ENCODE results near the gene TRIM36.

Gene TRIM36

GRCh38 chr5:115160975-115161475 is 8.7 kb downstream of the TRIM36 start:
- DNase-seq, result no peak

- no peak for DNase-seq
Observed at GRCh38 chr5:115151208-115151805, 18.4 kb downstream of the TRIM36 start.

DNA sequence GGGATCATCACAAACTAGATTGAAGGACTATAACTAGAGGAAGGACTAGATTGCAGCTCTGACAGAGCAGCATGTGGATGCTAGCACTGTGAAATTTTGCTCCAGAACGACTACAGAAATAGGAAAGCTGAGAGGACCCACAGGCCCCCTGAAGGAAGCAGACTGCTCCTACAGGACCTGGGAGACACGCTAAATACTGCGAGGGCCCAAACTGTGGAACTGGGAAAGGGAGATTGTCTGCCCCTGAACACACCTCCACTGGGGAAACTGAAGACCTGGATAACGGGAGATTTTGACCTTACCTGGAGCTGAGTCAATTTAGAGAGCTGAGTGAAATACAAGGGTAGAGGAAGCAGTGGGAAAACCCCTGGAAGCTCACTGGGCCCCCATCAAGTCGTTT is 19.2 kb downstream of the TRIM36 start:
- no peak for DNase-seq

DNA sequence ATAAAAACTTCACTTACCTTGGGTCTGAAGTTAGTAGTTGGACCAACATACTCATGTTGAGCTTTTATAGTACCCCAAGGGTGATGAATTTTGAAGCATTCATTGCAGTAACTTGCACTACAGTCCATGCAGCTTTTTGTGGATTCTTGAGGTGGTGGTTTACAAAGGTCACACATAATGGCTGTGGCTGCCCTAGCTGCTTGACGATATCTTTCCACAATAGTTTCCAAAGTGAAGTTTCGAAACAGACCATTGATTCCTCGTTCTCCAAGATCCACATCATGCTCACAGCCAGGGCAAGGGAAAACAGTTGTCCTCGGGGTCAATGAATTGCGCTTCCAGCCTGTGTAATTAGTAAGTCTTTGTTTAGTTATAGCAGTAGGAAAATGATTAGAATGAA is 22.7 kb downstream of the TRIM36 start:
- no peak for DNase-seq

DNA sequence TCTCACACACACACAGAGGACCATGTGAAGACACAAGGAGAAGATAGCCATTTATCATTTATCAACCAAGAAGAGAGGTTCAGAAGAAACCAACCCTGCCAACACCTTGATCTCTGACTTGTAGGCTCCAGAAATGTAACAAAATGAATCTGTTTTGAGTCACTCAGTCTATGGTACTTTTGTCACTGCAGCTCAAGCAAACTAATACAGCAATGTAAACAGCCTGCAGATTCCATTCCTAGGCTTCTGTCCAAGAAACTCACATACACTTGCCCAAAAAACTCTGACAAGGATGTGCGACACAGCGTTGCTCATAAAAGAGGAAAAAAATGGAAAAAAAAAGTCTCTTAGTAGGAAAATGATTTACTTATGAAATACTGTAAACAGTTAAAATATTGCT is 33.4 kb downstream of the TRIM36 start:
- DNase-seq, result no peak

GRCh38 chr5:115132465-115132864 is 37.2 kb downstream of the TRIM36 start:
- DNase-seq, result no peak

GRCh38 chr5:115126303-115126702 is 43.4 kb downstream of the TRIM36 start:
- no peak for DNase-seq

DNA sequence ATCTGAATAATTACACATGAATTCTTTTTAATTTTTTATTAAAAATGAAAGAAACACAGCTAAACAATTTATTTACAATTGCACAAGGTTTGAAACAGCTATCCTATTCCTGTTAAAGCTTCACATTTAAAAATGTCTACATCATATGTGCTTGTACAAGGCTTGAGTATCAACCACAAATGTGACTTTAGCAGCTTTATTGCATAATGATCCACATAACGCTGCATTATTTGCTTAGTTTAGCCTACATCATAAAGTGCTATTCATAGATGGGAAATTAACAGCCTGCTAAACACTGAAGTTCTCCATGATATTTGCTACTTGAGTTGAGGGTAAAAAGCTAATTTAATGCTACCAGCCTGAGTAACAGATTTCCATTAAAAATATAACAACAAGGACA is 45.0 kb downstream of the TRIM36 start:
- DNase-seq, result no peak

- no peak for DNase-seq
Observed at GRCh38 chr5:115116001-115116400, 53.7 kb downstream of the TRIM36 start.

DNA sequence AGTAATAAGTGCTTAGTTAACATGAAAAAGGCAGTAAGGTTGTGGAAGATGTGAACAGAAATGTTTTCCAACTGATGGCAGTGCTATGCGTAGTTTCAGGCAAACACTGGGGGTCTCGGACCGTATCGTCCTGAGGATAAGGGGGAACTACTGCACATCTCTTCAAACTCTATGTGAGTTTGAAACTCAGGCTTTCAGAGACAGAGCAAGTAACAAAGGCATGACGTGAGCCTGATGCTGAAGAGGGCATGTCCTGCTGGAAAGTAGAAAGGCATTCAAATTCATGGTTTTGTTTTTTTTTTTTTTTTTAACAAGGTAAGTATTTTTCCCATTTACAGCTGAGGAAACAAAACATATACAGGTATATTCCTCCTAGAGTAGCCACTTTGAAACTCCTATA is 59.9 kb downstream of the TRIM36 start:
- DNase-seq, result no peak

GRCh38 chr5:115109356-115109755 is 60.4 kb downstream of the TRIM36 start:
- no peak for DNase-seq

GRCh38 chr5:115100319-115100955 is 69.3 kb downstream of the TRIM36 start:
- DNase-seq, result no peak

- DNase-seq, result peak; percentile 30
Observed at GRCh38 chr5:115098041-115098702, 71.5 kb downstream of the TRIM36 start.

DNA sequence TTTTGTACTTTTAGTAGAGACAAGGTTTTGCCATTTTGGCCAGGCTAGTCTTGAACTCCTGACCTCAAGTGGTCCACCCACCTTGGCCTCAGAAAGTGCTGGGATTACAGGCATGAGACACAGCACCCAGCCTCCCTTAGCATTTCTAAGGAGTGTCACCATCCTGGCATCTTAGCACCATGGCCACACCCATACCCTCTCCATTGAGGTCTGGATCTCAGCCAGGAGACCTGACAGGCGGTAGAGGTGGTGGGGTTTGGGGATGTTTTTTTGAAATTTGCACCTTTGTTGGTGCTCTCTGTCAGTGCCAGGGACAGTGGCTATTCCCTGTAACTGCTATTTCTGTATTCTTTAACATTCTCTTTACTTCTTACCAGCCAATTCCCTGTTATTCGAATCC is 72.5 kb downstream of the TRIM36 start:
- DNase-seq, result no peak

DNA sequence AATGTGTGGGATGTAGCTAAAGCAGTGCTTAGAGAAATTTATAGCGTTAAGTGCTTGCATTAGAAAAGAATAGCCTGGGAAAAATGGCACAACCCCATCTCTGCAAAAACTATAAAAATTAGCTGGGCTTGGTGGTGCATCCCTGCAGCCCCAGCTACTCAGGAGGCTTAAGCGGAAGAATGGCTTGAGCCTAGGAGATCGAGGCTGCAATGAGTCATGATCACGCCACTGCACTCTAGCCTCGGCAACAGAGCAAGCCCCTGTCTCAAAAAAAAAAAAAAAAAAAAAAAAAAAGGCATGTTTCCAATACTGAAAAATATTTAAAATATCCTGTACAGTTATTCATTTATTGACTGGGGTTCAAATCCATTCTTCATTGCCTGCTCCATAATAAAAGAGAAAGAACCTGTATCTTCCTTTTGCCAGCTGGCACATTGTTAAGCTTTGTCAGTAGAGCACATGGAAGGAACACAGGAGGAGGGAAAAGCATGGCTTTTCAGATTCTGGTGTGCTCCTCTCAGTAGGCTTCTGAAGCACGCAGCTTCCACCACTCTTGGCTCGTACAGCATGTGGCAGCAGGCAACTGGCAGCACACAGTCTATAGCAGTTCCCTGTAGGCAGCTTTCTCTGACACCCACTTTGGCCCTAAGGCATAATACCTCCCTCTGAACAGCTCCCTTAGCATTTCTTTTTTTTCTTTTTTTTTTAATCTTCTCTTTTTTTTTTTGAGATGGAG is 73.5 kb downstream of the TRIM36 start:
- no peak for DNase-seq

GRCh38 chr5:115087951-115088350 is 81.8 kb downstream of the TRIM36 start:
- no peak for DNase-seq

DNA sequence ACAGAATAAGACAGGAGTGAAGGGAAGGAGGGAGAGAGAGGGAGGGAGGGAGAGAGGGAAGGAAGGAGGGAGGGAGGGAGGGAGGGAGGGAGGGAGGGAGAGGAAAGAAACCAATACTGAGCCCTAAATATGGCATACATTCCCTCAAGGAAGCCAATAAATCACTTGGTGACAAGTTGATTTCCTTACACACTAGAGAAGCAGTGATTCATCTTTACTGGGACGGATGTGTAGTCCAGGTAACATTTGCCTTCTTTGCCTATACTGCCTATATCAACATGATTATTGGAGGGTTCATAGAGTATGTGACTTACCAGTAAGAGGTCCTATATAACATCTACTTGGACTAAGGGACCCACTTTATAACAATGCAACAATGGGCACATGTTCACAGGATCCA is 83.2 kb downstream of the TRIM36 start:
- DNase-seq, result no peak

DNA sequence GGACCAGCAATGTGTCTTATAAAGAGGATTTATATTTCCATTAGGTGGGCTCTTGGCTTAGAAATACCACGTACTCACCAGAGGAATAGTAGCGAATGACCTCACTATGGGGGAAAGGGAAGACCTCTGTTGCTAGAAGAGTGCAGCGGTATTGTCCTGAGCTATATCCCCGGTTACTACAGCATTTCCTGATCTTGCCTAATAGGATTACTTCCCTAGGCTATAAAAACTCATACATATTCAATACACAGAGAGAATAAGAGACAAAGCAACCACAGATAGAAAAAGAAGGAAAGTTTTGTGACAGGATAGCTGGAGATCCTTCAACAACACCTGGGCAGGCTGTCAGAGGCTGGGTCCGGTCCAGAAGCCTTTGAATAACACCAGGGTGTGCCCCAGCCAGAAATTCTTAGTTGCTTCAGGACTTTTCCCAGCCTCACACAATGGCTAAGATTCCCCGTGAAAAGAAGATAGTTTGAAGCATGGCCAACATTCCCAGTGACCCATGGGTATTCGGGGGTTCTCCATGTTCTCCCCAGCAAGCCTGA is 85.4 kb downstream of the TRIM36 start:
- DNase-seq, result no peak

- no peak for DNase-seq
Observed at GRCh38 chr5:115079924-115080623, 89.6 kb downstream of the TRIM36 start.
